ENCODE measurements around the gene SCP2D1.

DNA sequence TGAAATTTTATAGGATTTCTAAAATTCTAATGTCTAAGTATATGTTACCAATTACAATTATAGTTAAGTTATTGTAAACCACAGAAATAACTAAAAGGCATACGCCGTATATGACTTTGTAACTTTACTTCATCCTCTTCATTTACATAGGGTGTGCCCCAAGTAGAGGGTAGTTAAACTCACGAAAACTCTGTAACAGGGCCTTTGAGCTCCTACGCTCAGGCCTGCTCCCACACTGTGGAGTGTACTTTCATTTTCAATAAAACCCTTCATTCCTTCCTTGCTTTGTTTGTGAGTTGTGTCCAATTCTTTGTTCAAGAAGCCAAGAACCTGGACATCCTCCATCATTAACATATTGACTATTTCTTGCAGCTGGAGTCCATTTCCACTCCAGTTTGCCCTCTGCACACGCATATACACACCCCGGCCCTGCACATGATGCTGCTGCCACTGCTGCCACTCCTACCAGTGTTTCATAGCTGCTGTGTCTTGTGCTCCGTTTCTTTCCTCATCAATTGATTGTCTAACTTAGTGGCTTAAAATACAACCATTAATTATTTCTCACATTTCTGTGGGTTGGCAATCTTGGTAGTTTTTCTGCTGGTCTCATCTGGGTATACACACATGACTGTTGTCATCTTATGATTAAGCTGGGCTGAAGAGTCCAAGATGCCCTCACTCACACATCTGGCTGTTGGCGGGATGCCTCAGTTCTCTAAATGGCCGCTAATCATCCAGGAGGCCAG is 33.0 kb upstream of the SCP2D1 start:
- TF ChIP-seq EZH2 (IDR thresholded peaks at IDR 0.05) (no peak), ZNF274 (IDR thresholded peaks at IDR 0.05; ENCODE audit: low read depth, low read length) (no peak), JUND (IDR thresholded peaks at IDR 0.05) (no peak)
- TF ChIP-seq, protein P1, sequence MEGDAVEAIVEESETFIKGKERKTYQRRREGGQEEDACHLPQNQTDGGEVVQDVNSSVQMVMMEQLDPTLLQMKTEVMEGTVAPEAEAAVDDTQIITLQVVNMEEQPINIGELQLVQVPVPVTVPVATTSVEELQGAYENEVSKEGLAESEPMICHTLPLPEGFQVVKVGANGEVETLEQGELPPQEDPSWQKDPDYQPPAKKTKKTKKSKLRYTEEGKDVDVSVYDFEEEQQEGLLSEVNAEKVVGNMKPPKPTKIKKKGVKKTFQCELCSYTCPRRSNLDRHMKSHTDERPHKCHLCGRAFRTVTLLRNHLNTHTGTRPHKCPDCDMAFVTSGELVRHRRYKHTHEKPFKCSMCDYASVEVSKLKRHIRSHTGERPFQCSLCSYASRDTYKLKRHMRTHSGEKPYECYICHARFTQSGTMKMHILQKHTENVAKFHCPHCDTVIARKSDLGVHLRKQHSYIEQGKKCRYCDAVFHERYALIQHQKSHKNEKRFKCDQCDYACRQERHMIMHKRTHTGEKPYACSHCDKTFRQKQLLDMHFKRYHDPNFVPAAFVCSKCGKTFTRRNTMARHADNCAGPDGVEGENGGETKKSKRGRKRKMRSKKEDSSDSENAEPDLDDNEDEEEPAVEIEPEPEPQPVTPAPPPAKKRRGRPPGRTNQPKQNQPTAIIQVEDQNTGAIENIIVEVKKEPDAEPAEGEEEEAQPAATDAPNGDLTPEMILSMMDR (IDR thresholded peaks at IDR 0.05 in 2 of 3, conservative IDR thresholded peaks at IDR 0.05 in 1 of 3; ENCODE audit: borderline replicate concordance in 1 of 3, insufficient read depth in 1 of 3, low read depth in 2 of 3, low read length in 2 of 3) = no peak
- TF ChIP-seq, protein P2, sequence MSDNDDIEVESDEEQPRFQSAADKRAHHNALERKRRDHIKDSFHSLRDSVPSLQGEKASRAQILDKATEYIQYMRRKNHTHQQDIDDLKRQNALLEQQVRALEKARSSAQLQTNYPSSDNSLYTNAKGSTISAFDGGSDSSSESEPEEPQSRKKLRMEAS (IDR thresholded peaks at IDR 0.05) = no peak
